ENCODE data around the gene EIF4G3. TPM values are rescaled to one million over a fixed set of nuclear protein-coding genes. Genes with fewer than 3 reads are reported as not detected.

The EIF4G3 gene
- polyA plus RNA-seq, 3 donors, result 5.1 to 34.2 (median 5.8) TPM

DNA sequence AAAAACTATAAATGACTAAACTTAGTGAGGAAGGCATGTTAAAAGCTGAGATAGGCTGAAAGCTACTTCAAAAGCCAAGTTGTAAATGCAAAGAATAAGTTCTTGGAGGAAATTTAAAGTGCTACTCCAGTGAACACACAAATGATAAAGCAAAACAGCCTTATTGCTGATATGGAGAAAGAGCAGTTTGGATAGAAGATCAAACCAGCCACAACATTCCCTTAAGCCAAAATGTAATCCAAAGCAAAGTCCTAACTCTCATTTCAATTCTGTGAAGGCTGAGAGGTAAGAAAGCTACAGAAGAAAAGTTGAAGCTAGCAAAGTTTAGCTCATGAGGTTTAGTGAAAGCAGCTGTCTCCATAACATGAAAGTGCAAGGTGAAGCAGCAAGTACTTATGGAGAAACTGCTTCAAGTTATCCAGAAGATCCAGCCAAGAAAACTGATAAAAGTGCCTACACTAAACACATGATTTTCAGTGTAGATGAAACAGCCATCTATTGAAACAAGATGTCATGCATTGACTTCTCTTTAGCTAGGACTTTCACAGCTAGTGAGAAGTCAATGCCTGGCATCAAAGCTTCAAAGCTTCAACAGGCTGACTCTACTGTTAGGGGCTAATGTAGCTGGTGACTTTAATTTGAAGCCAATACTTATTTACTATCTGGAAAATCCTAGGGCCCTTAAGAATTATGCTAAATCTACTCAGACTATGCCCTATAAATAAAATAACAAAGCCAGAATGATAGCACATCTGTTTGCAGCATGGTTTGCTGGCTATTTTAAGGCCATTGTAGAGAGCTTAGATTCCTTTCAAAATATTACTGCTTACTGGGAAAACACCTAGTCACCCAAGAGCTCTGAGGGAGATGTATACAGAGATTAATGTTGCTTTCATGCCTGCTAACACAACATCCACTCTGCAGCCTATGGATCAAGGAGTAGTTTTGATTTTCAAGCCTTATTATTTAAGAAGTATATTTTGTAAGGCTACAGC is 188.6 kb downstream of the EIF4G3 start:
- no peaks in the 10 kb centered on the region for H3K79me2 ChIP-seq (ENCODE audit: insufficient read depth, low read length)
- TF ChIP-seq, protein P1, sequence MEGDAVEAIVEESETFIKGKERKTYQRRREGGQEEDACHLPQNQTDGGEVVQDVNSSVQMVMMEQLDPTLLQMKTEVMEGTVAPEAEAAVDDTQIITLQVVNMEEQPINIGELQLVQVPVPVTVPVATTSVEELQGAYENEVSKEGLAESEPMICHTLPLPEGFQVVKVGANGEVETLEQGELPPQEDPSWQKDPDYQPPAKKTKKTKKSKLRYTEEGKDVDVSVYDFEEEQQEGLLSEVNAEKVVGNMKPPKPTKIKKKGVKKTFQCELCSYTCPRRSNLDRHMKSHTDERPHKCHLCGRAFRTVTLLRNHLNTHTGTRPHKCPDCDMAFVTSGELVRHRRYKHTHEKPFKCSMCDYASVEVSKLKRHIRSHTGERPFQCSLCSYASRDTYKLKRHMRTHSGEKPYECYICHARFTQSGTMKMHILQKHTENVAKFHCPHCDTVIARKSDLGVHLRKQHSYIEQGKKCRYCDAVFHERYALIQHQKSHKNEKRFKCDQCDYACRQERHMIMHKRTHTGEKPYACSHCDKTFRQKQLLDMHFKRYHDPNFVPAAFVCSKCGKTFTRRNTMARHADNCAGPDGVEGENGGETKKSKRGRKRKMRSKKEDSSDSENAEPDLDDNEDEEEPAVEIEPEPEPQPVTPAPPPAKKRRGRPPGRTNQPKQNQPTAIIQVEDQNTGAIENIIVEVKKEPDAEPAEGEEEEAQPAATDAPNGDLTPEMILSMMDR (IDR thresholded peaks at IDR 0.05), result no peak
- no peak overlapping the region for H3K27ac ChIP-seq (ENCODE audit: low read depth in 1 of 2, low read length in 2 of 2)
- H3K4me1 ChIP-seq (ENCODE audit: control insufficient read depth in 1 of 2, insufficient read depth in 2 of 2, low read length in 2 of 2), result peaks cover 8 to 13% of the 10 kb centered on the region in 2 donors
- peaks cover 13% of the 10 kb centered on the region for H3K4me1 Mint-ChIP-seq
- no peak overlapping the region for H3K9ac ChIP-seq (ENCODE audit: insufficient read depth, low read length, poor library complexity, severe bottlenecking)
- peaks cover 0 to 15% of the 10 kb centered on the region in 2 donors for H3K36me3 ChIP-seq (replicated peaks in 1 of 2; ENCODE audit: control insufficient read depth in 1 of 2, insufficient read depth in 2 of 2, low read length in 2 of 2)
- no peak overlapping the region for H3K4me3 ChIP-seq (replicated peaks in 1 of 3; ENCODE audit: low read depth in 2 of 3, low read length in 3 of 3)
- no peak overlapping the region for H3K27ac Mint-ChIP-seq
- H2AFZ ChIP-seq (ENCODE audit: insufficient read depth, low read depth, low read length, poor library complexity, severe bottlenecking), result no peak overlapping the region
- no peaks in the 10 kb centered on the region for H3K9me3 Mint-ChIP-seq
- no peak for DNase-seq
- H3K27me3 ChIP-seq (ENCODE audit: control insufficient read depth in 2 of 2, insufficient read depth in 2 of 2, low read length in 2 of 2), result no peaks in the 10 kb centered on the region
- intact Hi-C loops (cut with micrococcal nuclease), result loop anchor here in 1 of 2 donors (10.0 kb wide), 1 partner anchor 417 kb away; no protein-coding TSS in a partner anchor
- H3K4me2 ChIP-seq (replicated peaks; ENCODE audit: extremely low read depth, low read length, poor library complexity, severe bottlenecking), result no peak overlapping the region
- peaks cover 18 to 20% of the 10 kb centered on the region in 2 donors for H3K36me3 Mint-ChIP-seq
- no peaks in the 10 kb centered on the region for H4K20me1 ChIP-seq (ENCODE audit: insufficient read depth, low read length)
- H3K27me3 Mint-ChIP-seq (ENCODE audit: low read depth in 3 of 3), result no peaks in the 10 kb centered on the region
- no peak overlapping the region for H3K4me3 Mint-ChIP-seq
- no peaks in the 10 kb centered on the region for H3K9me3 ChIP-seq (replicated peaks in 1 of 2; ENCODE audit: control insufficient read depth in 1 of 2, insufficient read depth in 1 of 2, low read length in 2 of 2)

DNA sequence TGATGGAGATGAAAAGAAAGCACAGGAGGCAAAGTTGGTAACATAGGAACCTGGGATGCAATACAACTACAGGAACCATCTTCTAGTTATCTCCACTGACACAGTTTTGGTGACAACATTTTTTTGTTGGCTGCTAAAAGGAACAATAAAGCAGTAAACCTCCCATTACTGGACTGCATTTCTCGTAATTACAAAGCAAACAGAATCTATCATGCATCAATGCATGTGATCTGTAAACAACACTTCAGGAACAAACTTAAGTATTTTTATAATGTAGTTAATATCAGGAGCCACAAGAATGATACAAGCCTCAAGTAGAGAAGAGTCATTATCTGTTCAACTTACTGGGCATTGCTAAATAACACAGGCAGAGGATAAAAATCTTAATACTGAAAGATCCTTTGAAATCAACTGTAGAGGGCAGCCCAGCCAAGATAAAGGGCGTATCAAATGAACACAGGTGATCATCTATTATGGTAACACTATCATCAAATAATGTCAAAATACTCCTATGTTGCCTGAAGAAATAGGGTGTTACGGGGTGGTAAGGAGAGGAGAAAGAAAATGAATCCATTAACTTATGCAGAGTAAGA is 193.3 kb downstream of the EIF4G3 start:
- 100% methylated on average over 1 of the region's 3 CpGs for WGBS (ENCODE audit: insufficient coverage)
- no peaks in the 10 kb centered on the region for H3K4me1 Mint-ChIP-seq
- Histone ChIP-seq H3K79me2 (ENCODE audit: insufficient read depth, low read length) (no peaks in the 10 kb centered on the region), H3K4me3 (replicated peaks in 1 of 3; ENCODE audit: low read depth in 2 of 3, low read length in 3 of 3) (no peak overlapping the region), H2AFZ (ENCODE audit: insufficient read depth, low read depth, low read length, poor library complexity, severe bottlenecking) (no peak overlapping the region), H3K36me3 (replicated peaks in 1 of 2; ENCODE audit: control insufficient read depth in 1 of 2, insufficient read depth in 2 of 2, low read length in 2 of 2) (peaks cover 11 to 27% of the 10 kb centered on the region in 2 donors), H4K20me1 (ENCODE audit: insufficient read depth, low read length) (no peaks in the 10 kb centered on the region), H3K4me1 (ENCODE audit: control insufficient read depth in 1 of 2, insufficient read depth in 2 of 2, low read length in 2 of 2) (no peaks in the 10 kb centered on the region), H3K4me2 (replicated peaks; ENCODE audit: extremely low read depth, low read length, poor library complexity, severe bottlenecking) (no peak overlapping the region), H3K27ac (ENCODE audit: low read depth in 1 of 2, low read length in 2 of 2) (no peak overlapping the region), H3K9me3 (replicated peaks in 1 of 2; ENCODE audit: control insufficient read depth in 1 of 2, insufficient read depth in 1 of 2, low read length in 2 of 2) (no peaks in the 10 kb centered on the region), H3K9ac (ENCODE audit: insufficient read depth, low read length, poor library complexity, severe bottlenecking) (no peak overlapping the region), H3K27me3 (ENCODE audit: control insufficient read depth in 2 of 2, insufficient read depth in 2 of 2, low read length in 2 of 2) (no peaks in the 10 kb centered on the region)
- H3K27me3 Mint-ChIP-seq (ENCODE audit: low read depth in 3 of 3), result no peaks in the 10 kb centered on the region
- no peak overlapping the region for H3K4me3 Mint-ChIP-seq
- H3K27ac Mint-ChIP-seq, result no peak overlapping the region
- intact Hi-C loops (cut with micrococcal nuclease), result loop anchor here in 1 of 2 donors (10.0 kb wide), 1 partner anchor 421 kb away; no protein-coding TSS in a partner anchor
- no peak for DNase-seq
- no peaks in the 10 kb centered on the region for H3K9me3 Mint-ChIP-seq
- TF ChIP-seq, protein P1 (IDR thresholded peaks at IDR 0.05), result no peak
- H3K36me3 Mint-ChIP-seq, result peaks cover 27 to 29% of the 10 kb centered on the region in 2 donors
